HEK293 (cell line): ENCODE results near the gene ST6GALNAC6.
"Not testable (repeated sequence)": the region's sequence is repeated elsewhere in the genome, so short reads cannot be mapped to it uniquely, and the experiment has no call there.

Experiments
- CTCF ChIA-PET: fragments of 350-600 bp; formaldehyde crosslinking; extraction: SDS; loops from one replicate; lab custom pipeline; 2021; ENCODE audit warnings: antibody characterized with exemption; lab: Yijun Ruan, JAX
- POLR2A ChIA-PET: fragments of 300-600 bp; formaldehyde crosslinking; extraction: SDS; loops from one replicate; lab custom pipeline; 2020; ENCODE audit warnings: antibody characterized with exemption, inconsistent platforms; lab: Yijun Ruan, JAX
- H3K27ac ChIP-seq: fragments of 200-500 bp; sonication (Bioruptor generic); 2 replicates; pipeline ENCODE4 v1.5.1; 2014; ENCODE audit warnings: low read depth, low read length, control low read depth, inconsistent platforms; ENCODE audit errors: extremely low read depth
- H3K36me3 ChIP-seq, 2 experiments: fragments of 200-500 bp in 1 of 2; sonication (Bioruptor generic) in 1 of 2; 1 replicate in 1 of 2; 2 replicates in 1 of 2; pipeline ENCODE4 v1.5.1; 2014 to 2017; ENCODE audit warnings: inconsistent platforms in 2 of 2, low read length in 2 of 2; ENCODE audit not compliant: control insufficient read depth in 2 of 2, insufficient read depth in 1 of 2
- H3K4me1 ChIP-seq: fragments of 200-500 bp; sonication (Bioruptor generic); 2 replicates; pipeline ENCODE4 v1.5.1; 2014; ENCODE audit warnings: mild to moderate bottlenecking, low read length, inconsistent platforms; ENCODE audit not compliant: control insufficient read depth, insufficient read depth
- H3K4me3 ChIP-seq: 2 replicates; pipeline ENCODE4 v1.5.1; 2011; ENCODE audit warnings: low read depth, mild to moderate bottlenecking, control low read depth, low read length, moderate library complexity
- H3K9me3 ChIP-seq: fragments of 200-500 bp; sonication (Bioruptor generic); 2 replicates; pipeline ENCODE4 v1.5.1; 2014; ENCODE audit warnings: low read depth, low read length, inconsistent platforms; ENCODE audit not compliant: control insufficient read depth, insufficient read depth
- KLF1 ChIP-seq: fragments of 450-650 bp; formaldehyde crosslinking; IDR thresholded peaks from 2 replicates; pipeline ENCODE4 v1.5.1; 2016; ENCODE audit warnings: missing biosample characterization, missing genetic modification characterization
- MYNN ChIP-seq: fragments of 450-650 bp; formaldehyde crosslinking; IDR thresholded peaks from 2 replicates; pipeline ENCODE4 v1.5.1; 2016; ENCODE audit warnings: missing biosample characterization, missing genetic modification characterization, borderline replicate concordance
- TRIM28 ChIP-seq: IDR thresholded peaks from 2 replicates; pipeline ENCODE4 v1.6.1; 2011; ENCODE audit warnings: low read length, control low read depth, borderline replicate concordance
- ZBTB48 ChIP-seq: fragments of 450-650 bp; formaldehyde crosslinking; IDR thresholded peaks from 2 replicates; pipeline ENCODE4 v1.5.1; 2016; ENCODE audit warnings: missing biosample characterization, missing genetic modification characterization
- ZFHX2 ChIP-seq: fragments of 450-650 bp; formaldehyde crosslinking; conservative IDR thresholded peaks from 2 replicates; pipeline ENCODE4 v1.5.1; 2016; ENCODE audit warnings: missing biosample characterization, missing genetic modification characterization
- ZFP3 ChIP-seq: fragments of 450-650 bp; formaldehyde crosslinking; IDR thresholded peaks from 2 replicates; pipeline ENCODE4 v1.5.1; 2016; ENCODE audit warnings: low read depth, missing biosample characterization, missing genetic modification characterization
- ZNF175 ChIP-seq: fragments of 450-650 bp; formaldehyde crosslinking; IDR thresholded peaks from 2 replicates; pipeline ENCODE4 v1.5.1; 2016; ENCODE audit warnings: missing biosample characterization, missing genetic modification characterization
- ZNF221 ChIP-seq: fragments of 450-650 bp; formaldehyde crosslinking; IDR thresholded peaks from 2 replicates; pipeline ENCODE4 v1.5.1; 2017; ENCODE audit warnings: missing biosample characterization, missing genetic modification characterization, borderline replicate concordance
- ZNF239 ChIP-seq: fragments of 450-650 bp; formaldehyde crosslinking; IDR thresholded peaks from 2 replicates; pipeline ENCODE4 v1.5.1; 2016; ENCODE audit warnings: missing biosample characterization, missing genetic modification characterization
- ZNF561 ChIP-seq: fragments of 450-650 bp; IDR thresholded peaks from 2 replicates; pipeline ENCODE4 v1.5.1; 2018; ENCODE audit warnings: missing biosample characterization, missing genetic modification characterization, borderline replicate concordance
- ZNF596 ChIP-seq: fragments of 450-650 bp; IDR thresholded peaks from 2 replicates; pipeline ENCODE4 v1.5.0; 2018; ENCODE audit warnings: missing biosample characterization, mild to moderate bottlenecking, missing genetic modification characterization, moderate library complexity
- TF ChIP-seq, protein P1 (sequence below): fragments of 450-650 bp; formaldehyde crosslinking; IDR thresholded peaks from 2 replicates; pipeline ENCODE4; 2016; ENCODE audit warnings: missing biosample characterization, missing genetic modification characterization
- TF ChIP-seq, protein P2 (sequence below): fragments of 450-650 bp; formaldehyde crosslinking; conservative IDR thresholded peaks from 2 replicates; pipeline ENCODE4 v1.5.1; 2016; ENCODE audit warnings: low read depth, missing biosample characterization, missing genetic modification characterization
- TF ChIP-seq, protein P3 (sequence below): fragments of 450-650 bp; formaldehyde crosslinking; IDR thresholded peaks from 2 replicates; pipeline ENCODE4 v1.5.1; 2016; ENCODE audit warnings: missing biosample characterization, missing genetic modification characterization, low read depth
- TF ChIP-seq, protein P4 (sequence below): fragments of 450-650 bp; formaldehyde crosslinking; IDR thresholded peaks from 2 replicates; pipeline ENCODE4 v1.5.1; 2016; ENCODE audit warnings: missing biosample characterization, missing genetic modification characterization

ST6GALNAC6 gene

DNA sequence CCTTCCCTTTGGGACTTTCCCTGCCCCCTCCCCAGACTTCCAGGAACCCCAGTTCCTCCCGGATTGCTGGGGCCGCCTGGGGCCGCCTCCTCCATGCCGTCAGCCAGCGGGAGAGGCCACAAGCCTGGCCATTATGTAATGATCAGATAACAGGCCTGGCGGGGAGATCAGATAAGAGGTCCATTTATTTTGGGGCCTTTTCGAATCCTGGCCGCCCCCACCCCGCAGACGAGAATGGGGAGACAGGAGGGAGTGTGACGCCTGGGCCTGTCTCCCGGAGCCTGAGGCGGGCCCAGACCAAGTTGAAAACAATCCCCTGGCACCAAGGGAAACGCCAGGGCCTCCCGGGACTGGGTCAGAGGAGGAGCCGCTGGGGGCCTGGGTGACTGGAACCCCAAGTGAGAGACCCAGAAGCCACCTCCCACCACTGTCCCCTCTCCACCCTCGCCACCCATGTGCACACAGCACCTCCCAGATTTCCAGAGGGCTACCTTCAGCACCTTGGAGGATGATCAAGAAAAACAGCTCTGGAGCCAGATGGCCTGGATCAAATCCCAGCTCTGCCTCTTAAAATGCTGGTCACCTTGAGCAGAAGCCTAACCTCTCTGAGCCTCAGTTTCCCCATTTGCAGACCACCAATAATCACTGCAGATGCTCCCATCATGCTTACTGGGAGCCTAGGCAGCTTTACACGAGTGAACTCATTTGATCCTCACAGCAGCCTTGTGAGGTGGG is 52.8 kb downstream of the ST6GALNAC6 start:
- ChIA-PET CTCF (interaction anchor here (1.0 to 2.1 kb wide), 3 partner anchors 23 to 75 kb away, joined by 3 to 7 read pairs (median 5); no protein-coding TSS in a partner anchor), POLR2A (interaction anchor here (0.6 kb wide), 1 partner anchor 59 kb away, joined by 3 read pairs; no protein-coding TSS in a partner anchor)
- H3K27ac ChIP-seq = no peak overlapping the region
- H3K4me1 ChIP-seq = no peaks in the 10 kb centered on the region
- H3K9me3 ChIP-seq = no peaks in the 10 kb centered on the region
- H3K36me3 ChIP-seq = no peaks in the 10 kb centered on the region
- TF ChIP-seq ZNF561 (tag by site-specific recombination) = no peak
- 0 out of 2 replicates have a peak, but pooled peaks have one; percentile 24 for TF ChIP-seq TRIM28
- peak; percentile 68; the same call in 1 of the 2 replicates for TF ChIP-seq ZFHX2 (tag by site-specific recombination)
- no peak overlapping the region for H3K4me3 ChIP-seq

DNA sequence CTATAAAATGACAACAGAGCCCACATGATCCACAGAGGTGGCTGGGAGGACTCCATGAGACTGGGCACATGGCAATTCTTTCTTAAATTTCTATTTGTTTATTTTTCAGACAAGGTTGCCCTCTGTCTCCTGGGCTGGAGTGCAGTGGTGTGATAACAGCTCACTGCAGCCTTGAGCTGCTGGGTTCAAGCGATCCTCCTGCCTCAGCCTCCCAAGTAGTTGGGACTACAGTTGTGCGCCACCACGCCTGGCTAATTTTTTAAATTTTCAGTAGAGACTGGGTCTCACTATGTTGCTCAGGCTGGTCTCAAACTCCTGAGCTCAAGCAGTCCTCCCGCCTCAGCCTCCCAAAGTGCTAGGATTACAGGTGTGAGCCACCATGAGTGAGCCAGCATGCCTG is 53.8 kb downstream of the ST6GALNAC6 start:
- H3K4me1 ChIP-seq, H3K27ac ChIP-seq, H3K4me3 ChIP-seq, H3K36me3 ChIP-seq, H3K9me3 ChIP-seq, POLR2A ChIA-PET: not testable (repeated sequence)
- CTCF ChIA-PET = interaction anchor here (0.9 to 2.0 kb wide), 4 partner anchors 11 to 111 kb away, joined by 3 to 7 read pairs (median 3); partner anchors contain the start of gene TOR2A

DNA sequence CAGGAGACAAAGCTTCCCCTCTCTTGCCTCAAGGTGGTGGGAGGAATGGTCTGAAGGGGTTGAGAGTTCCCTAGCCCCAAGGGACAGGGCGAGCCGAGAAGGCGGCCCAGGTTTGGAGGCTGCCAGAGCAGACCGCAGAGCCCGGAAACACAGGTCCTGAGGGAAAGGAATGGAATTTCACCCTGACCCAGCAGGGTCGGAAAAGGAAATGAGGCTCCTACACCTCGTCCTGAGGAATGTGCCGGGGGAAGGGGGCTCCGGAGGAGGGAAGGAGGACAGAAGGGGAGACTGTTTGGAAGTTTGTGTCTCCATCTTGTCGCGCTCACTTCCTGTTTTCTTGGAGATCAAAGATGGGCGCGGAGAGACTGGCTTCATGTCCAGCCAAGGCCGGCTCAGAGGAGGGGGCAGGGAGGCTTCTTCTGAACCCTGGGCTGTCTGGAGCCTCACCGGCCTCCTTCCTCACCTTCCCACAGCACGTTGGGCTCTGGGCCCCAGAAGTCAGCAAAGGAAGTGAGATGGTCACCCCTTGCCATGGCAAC is 54.5 kb downstream of the ST6GALNAC6 start:
- ChIA-PET POLR2A (no interaction called here), CTCF (interaction anchor here (0.7 to 2.0 kb wide), 6 partner anchors 9 to 110 kb away, joined by 3 to 7 read pairs (median 3); partner anchors contain the start of gene TOR2A)
- H3K9me3 ChIP-seq = no peaks in the 10 kb centered on the region
- TF ChIP-seq ZFP3 (tag by site-specific recombination) (no peak), ZNF561 (tag by site-specific recombination) (no peak)
- H3K4me1 ChIP-seq = no peaks in the 10 kb centered on the region
- H3K27ac ChIP-seq = no peak overlapping the region
- no peak overlapping the region for H3K4me3 ChIP-seq
- H3K36me3 ChIP-seq = no peaks in the 10 kb centered on the region

DNA sequence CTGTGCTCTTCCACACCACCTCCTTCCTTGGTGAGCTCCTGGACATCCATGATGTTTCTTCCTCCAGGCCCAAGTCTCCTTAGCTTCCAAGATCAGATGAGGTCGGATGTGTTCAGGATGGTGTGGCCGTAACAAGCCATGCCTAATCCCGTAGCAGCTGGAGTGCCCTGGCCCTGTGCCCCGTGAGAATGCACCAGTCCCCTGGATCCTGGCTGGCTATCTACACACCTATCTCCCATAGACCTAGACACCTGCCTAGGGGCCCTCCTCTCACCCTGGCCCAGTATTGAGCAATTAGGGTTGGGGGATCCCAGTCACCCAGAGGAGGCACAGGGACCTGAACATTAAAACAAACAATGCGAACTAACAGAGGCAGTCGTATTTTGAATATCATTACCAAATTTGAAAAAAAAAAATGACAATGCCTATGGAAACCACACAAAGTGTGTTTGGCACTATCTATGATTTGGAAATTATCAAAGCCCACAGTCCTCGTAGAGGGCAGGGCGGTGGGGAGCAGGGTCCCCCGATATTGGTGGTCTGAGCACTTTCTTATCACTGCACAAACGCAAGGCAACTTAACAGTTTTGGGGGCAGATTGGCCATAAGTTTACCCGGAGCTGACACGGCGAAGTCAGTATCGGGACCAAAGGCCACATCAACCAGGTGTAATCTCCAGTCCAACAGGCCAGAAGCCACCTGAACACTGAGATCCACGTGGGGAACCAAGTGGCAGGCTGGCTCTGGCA is 58.1 kb downstream of the ST6GALNAC6 start:
- ChIA-PET CTCF (interaction anchor here (0.8 to 1.5 kb wide), 4 partner anchors 15 to 275 kb away, joined by 3 to 8 read pairs (median 4); partner anchors contain the start of gene CDK9), POLR2A (no interaction called here)
- Histone ChIP-seq H3K4me1 (no peaks in the 10 kb centered on the region), H3K36me3 (no peaks in the 10 kb centered on the region), H3K4me3 (no peak overlapping the region), H3K9me3 (no peaks in the 10 kb centered on the region), H3K27ac (no peak overlapping the region)
- TF ChIP-seq ZBTB48 (tag by site-specific recombination) = no peak
- TF ChIP-seq, protein P1, sequence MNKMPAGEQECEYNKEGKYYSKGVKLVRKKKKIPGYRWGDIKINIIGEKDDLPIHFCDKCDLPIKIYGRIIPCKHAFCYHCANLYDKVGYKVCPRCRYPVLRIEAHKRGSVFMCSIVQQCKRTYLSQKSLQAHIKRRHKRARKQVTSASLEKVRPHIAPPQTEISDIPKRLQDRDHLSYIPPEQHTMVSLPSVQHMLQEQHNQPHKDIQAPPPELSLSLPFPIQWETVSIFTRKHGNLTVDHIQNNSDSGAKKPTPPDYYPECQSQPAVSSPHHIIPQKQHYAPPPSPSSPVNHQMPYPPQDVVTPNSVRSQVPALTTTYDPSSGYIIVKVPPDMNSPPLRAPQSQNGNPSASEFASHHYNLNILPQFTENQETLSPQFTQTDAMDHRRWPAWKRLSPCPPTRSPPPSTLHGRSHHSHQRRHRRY (tag by site-specific recombination) = no peak
- no peak for TF ChIP-seq MYNN (tag by site-specific recombination)
- TF ChIP-seq, protein P2, sequence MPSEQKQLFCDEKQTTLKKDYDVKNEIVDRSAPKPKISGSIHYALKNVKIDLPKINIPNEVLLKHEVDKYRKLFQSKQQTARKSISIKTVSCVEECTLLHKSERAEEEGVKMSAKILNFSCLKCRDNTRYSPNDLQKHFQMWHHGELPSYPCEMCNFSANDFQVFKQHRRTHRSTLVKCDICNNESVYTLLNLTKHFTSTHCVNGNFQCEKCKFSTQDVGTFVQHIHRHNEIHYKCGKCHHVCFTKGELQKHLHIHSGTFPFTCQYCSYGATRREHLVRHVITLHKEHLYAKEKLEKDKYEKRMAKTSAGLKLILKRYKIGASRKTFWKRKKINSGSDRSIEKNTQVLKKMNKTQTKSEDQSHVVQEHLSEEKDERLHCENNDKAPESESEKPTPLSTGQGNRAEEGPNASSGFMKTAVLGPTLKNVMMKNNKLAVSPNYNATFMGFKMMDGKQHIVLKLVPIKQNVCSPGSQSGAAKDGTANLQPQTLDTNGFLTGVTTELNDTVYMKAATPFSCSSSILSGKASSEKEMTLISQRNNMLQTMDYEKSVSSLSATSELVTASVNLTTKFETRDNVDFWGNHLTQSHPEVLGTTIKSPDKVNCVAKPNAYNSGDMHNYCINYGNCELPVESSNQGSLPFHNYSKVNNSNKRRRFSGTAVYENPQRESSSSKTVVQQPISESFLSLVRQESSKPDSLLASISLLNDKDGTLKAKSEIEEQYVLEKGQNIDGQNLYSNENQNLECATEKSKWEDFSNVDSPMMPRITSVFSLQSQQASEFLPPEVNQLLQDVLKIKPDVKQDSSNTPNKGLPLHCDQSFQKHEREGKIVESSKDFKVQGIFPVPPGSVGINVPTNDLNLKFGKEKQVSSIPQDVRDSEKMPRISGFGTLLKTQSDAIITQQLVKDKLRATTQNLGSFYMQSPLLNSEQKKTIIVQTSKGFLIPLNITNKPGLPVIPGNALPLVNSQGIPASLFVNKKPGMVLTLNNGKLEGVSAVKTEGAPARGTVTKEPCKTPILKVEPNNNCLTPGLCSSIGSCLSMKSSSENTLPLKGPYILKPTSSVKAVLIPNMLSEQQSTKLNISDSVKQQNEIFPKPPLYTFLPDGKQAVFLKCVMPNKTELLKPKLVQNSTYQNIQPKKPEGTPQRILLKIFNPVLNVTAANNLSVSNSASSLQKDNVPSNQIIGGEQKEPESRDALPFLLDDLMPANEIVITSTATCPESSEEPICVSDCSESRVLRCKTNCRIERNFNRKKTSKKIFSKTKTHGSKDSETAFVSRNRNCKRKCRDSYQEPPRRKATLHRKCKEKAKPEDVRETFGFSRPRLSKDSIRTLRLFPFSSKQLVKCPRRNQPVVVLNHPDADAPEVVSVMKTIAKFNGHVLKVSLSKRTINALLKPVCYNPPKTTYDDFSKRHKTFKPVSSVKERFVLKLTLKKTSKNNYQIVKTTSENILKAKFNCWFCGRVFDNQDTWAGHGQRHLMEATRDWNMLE (tag by site-specific recombination) = no peak
- TF ChIP-seq, protein P3, sequence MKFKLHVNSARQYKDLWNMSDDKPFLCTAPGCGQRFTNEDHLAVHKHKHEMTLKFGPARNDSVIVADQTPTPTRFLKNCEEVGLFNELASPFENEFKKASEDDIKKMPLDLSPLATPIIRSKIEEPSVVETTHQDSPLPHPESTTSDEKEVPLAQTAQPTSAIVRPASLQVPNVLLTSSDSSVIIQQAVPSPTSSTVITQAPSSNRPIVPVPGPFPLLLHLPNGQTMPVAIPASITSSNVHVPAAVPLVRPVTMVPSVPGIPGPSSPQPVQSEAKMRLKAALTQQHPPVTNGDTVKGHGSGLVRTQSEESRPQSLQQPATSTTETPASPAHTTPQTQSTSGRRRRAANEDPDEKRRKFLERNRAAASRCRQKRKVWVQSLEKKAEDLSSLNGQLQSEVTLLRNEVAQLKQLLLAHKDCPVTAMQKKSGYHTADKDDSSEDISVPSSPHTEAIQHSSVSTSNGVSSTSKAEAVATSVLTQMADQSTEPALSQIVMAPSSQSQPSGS (tag by site-specific recombination) = no peak
- TF ChIP-seq ZNF221 (tag by site-specific recombination) = no peak
- no peak for TF ChIP-seq ZNF596 (tag by site-specific recombination)
- TF ChIP-seq KLF1 (tag by site-specific recombination) = no peak
- no peak for TF ChIP-seq ZNF239
- TF ChIP-seq, protein P4, sequence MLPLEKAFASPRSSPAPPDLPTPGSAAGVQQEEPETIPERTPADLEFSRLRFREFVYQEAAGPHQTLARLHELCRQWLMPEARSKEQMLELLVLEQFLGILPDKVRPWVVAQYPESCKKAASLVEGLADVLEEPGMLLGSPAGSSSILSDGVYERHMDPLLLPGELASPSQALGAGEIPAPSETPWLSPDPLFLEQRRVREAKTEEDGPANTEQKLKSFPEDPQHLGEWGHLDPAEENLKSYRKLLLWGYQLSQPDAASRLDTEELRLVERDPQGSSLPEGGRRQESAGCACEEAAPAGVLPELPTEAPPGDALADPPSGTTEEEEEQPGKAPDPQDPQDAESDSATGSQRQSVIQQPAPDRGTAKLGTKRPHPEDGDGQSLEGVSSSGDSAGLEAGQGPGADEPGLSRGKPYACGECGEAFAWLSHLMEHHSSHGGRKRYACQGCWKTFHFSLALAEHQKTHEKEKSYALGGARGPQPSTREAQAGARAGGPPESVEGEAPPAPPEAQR (tag by site-specific recombination) = no peak
- TF ChIP-seq ZNF175 = no peak
